ENCODE data around the gene EML1.

DNA sequence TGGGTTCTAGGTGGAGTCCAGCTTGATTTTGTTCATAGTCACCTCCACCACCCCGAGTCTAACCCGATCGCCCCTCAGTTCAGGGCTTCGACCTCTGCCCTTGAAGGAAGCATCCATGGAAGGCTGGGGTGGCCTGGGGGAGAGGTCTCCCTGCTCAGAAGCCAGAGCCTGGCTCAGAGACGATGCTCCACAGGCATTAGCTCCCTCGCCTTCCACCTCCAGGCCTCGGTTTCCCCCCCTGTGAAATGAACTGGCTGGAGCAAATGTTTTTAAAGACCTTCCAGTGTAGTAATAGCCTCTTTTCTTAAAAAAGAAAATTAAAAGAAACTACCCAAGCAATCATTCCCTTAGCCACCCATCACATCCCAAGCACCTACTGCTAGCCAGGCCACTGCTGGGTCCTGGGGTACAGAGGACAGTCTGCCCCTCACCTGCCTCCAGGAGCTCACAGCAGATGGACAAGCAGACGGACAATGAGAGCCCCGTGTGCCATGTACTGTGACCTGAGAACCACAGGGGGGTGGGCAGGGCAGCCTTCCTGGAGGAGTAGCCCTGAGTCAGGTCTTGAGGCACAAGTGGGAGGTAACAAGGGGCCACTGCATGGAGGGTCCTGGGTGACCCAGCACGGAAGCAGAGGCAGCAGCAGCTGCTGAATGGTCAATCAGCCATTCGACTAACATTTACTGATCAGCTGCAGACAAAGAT is 42.3 kb upstream of the EML1 start:
- TF ChIP-seq, protein P1, sequence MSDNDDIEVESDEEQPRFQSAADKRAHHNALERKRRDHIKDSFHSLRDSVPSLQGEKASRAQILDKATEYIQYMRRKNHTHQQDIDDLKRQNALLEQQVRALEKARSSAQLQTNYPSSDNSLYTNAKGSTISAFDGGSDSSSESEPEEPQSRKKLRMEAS (IDR thresholded peaks at IDR 0.05; ENCODE audit: low read depth, low read length), result no peak
- no peak for TF ChIP-seq POLR2A (IDR thresholded peaks at IDR 0.05; ENCODE audit: extremely low read depth, insufficient read length)
- TF ChIP-seq, protein P2, sequence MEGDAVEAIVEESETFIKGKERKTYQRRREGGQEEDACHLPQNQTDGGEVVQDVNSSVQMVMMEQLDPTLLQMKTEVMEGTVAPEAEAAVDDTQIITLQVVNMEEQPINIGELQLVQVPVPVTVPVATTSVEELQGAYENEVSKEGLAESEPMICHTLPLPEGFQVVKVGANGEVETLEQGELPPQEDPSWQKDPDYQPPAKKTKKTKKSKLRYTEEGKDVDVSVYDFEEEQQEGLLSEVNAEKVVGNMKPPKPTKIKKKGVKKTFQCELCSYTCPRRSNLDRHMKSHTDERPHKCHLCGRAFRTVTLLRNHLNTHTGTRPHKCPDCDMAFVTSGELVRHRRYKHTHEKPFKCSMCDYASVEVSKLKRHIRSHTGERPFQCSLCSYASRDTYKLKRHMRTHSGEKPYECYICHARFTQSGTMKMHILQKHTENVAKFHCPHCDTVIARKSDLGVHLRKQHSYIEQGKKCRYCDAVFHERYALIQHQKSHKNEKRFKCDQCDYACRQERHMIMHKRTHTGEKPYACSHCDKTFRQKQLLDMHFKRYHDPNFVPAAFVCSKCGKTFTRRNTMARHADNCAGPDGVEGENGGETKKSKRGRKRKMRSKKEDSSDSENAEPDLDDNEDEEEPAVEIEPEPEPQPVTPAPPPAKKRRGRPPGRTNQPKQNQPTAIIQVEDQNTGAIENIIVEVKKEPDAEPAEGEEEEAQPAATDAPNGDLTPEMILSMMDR (IDR thresholded peaks at IDR 0.05; ENCODE audit: low read depth, low read length), result no peak

Data from NB4 (cell line).